Activated effector memory CD4-positive, alpha-beta T cell treated with Interleukin-2 at 50 U/mL for 16 hours (primary cell): ENCODE results near the gene SRSF12.
"Not testable (repeated sequence)": the region's sequence is repeated elsewhere in the genome, so short reads cannot be mapped to it uniquely, and the experiment has no call there.

Source experiments
- DNase-seq: peaks from one replicate; pipeline ENCODE4 v3.0.0-alpha.2; 2020

SRSF12 gene

GRCh38 chr6:89069536-89070163, 48.2 kb downstream of the SRSF12 start:
- DNase-seq, result no peak

GRCh38 chr6:89068695-89069094, 49.2 kb downstream of the SRSF12 start:
- no peak for DNase-seq

- no peak for DNase-seq
These were observed 50.1 kb downstream of the SRSF12 start for GRCh38 chr6:89067796-89068195.

- no peak for DNase-seq
These were observed 50.8 kb downstream of the SRSF12 start for GRCh38 chr6:89066940-89067646.

- DNase-seq, result not testable (repeated sequence)
These were observed 51.8 kb downstream of the SRSF12 start for GRCh38 chr6:89066121-89066520.

GRCh38 chr6:89064931-89065330, 52.9 kb downstream of the SRSF12 start:
- not testable (repeated sequence) for DNase-seq

- no peak for DNase-seq
These were observed 54.0 kb downstream of the SRSF12 start for GRCh38 chr6:89063881-89064280.

GRCh38 chr6:89059227-89059626, 58.6 kb downstream of the SRSF12 start:
- no peak for DNase-seq

- DNase-seq, result no peak
These were observed 59.2 kb downstream of the SRSF12 start for GRCh38 chr6:89058627-89059026.

- DNase-seq, result no peak
These were observed 60.1 kb downstream of the SRSF12 start for GRCh38 chr6:89057759-89058158.

- no peak for DNase-seq
These were observed 63.7 kb downstream of the SRSF12 start for GRCh38 chr6:89054208-89054607.

GRCh38 chr6:89051676-89052075, 66.2 kb downstream of the SRSF12 start:
- no peak for DNase-seq

- no peak for DNase-seq
These were observed 67.2 kb downstream of the SRSF12 start for GRCh38 chr6:89050697-89051096.

GRCh38 chr6:89050155-89050554, 67.7 kb downstream of the SRSF12 start:
- no peak for DNase-seq

- DNase-seq, result no peak
These were observed 68.9 kb downstream of the SRSF12 start for GRCh38 chr6:89048985-89049384.

- no peak for DNase-seq
These were observed 69.5 kb downstream of the SRSF12 start for GRCh38 chr6:89048288-89048923.

- DNase-seq, result no peak
These were observed 70.4 kb downstream of the SRSF12 start for GRCh38 chr6:89047473-89047872.
